Upper lobe of left lung (tissue), 6 donors: ENCODE results near the gene MALRD1. TPM values are rescaled to one million over a fixed set of nuclear protein-coding genes. Genes with fewer than 3 reads are reported as not detected.

ENCODE experiments used
- ATAC-seq, 2 donors: fragments of 200-7000 bp; cut with Tn5 transposase; one replicate each; pipeline ENCODE4 v1.9.1; 2022; ENCODE audit warnings: mild to moderate bottlenecking in 2 of 2, moderate library complexity in 2 of 2; ENCODE audit not compliant: low FRiP score in 2 of 2
- DNase-seq, 2 donors: peaks; one replicate each; pipeline ENCODE4 v3.0.0-alpha.2; 2019 to 2020
- H3K27ac ChIP-seq, 4 donors: fragments of 200-600 bp; sonication (generic); one replicate each; pipeline ENCODE4 v1.5.1; 2016 to 2019
- H3K27me3 ChIP-seq, 4 donors: fragments of 200-600 bp; sonication (generic); one replicate each; pipeline ENCODE4 v1.5.1; 2017 to 2019
- H3K36me3 ChIP-seq, 4 donors: fragments of 200-600 bp; sonication (generic); one replicate each; pipeline ENCODE4 v1.5.1; 2016 to 2019
- H3K4me1 ChIP-seq, 4 donors: fragments of 200-600 bp; sonication (generic); one replicate each; pipeline ENCODE4 v1.5.1; 2018 to 2019
- H3K4me3 ChIP-seq, 4 donors: fragments of 200-600 bp; sonication (generic); one replicate each; pipeline ENCODE4 v1.5.1; 2017 to 2019; ENCODE audit warnings: mild to moderate bottlenecking in 2 of 4, moderate library complexity in 1 of 4
- H3K9me3 ChIP-seq, 4 donors: fragments of 200-600 bp; sonication (generic); one replicate each; pipeline ENCODE4 v1.5.1; 2018 to 2019
- EP300 ChIP-seq, 4 donors: sonication (generic); formaldehyde crosslinking; IDR thresholded peaks; one replicate each; pipeline ENCODE4 v1.5.1; 2017; ENCODE audit warnings: antibody characterized with exemption in 4 of 4, control low read depth in 2 of 4
- POLR2A ChIP-seq, 4 donors: fragments of 450-650 bp; IDR thresholded peaks; one replicate each; pipeline ENCODE4 v1.5.1; 2016 to 2017; ENCODE audit warnings: antibody characterized with exemption in 4 of 4, mild to moderate bottlenecking in 2 of 4
- POLR2AphosphoS5 ChIP-seq, 2 donors: sonication (generic); formaldehyde crosslinking; IDR thresholded peaks; one replicate each; pipeline ENCODE4 v1.5.1; 2017; ENCODE audit warnings: antibody characterized with exemption in 2 of 2
- WGBS, 2 donors: methylation state at CpG; one replicate each; pipeline ENCODE4 v1.1.5; 2017 to 2018; 5-methylcytosine and 5-hydroxymethylcytosine counted together
- total RNA-seq, 6 donors: library from RNA; depleted of rRNA in 4 of 6; stranded (reverse); fragments of >200 nt in 4 of 6; gene quantifications; one replicate each; pipeline versions ENCODE4 v1.1.0 to v1.2.1, GENCODE V29; 2016 to 2021
- TF ChIP-seq, protein P1 (sequence below), 6 experiments: fragments of 450-650 bp in 4 of 6; fragments of 200-600 bp in 2 of 6; sonication (generic) in 2 of 6; IDR thresholded peaks; one replicate each; pipeline ENCODE4 v1.5.1; 2016 to 2019; ENCODE audit warnings: antibody characterized with exemption in 6 of 6
- donor health status: DM: no; HTN: no; CAD: no; lungs with moderate emphysema.
- donor health status: DM: no; HTN: yes; CAD: no; lungs with severe emphysema.

The MALRD1 gene
- total RNA-seq, 6 donors from 2014 or later, result 2.7 to 21.0 (median 7.5) TPM

GRCh38 chr10:19117438-19117837 lies 68.8 kb downstream of the MALRD1 start:
- DNase-seq, result no peak
- TF ChIP-seq POLR2AphosphoS5 (IDR thresholded peaks at IDR 0.05), result no peak
- TF ChIP-seq POLR2A (IDR thresholded peaks at IDR 0.05), result no peak
- TF ChIP-seq EP300 (IDR thresholded peaks at IDR 0.05), result no peak
- TF ChIP-seq, protein P1, sequence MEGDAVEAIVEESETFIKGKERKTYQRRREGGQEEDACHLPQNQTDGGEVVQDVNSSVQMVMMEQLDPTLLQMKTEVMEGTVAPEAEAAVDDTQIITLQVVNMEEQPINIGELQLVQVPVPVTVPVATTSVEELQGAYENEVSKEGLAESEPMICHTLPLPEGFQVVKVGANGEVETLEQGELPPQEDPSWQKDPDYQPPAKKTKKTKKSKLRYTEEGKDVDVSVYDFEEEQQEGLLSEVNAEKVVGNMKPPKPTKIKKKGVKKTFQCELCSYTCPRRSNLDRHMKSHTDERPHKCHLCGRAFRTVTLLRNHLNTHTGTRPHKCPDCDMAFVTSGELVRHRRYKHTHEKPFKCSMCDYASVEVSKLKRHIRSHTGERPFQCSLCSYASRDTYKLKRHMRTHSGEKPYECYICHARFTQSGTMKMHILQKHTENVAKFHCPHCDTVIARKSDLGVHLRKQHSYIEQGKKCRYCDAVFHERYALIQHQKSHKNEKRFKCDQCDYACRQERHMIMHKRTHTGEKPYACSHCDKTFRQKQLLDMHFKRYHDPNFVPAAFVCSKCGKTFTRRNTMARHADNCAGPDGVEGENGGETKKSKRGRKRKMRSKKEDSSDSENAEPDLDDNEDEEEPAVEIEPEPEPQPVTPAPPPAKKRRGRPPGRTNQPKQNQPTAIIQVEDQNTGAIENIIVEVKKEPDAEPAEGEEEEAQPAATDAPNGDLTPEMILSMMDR (IDR thresholded peaks at IDR 0.05), result no peak
- WGBS, 2 donors, result 78 to 89% methylated on average over 1 of the region's 1 CpG
- Histone ChIP-seq H3K4me3 (no peak overlapping the region), H3K4me1 (no peaks in the 10 kb centered on the region), H3K36me3 (no peaks in the 10 kb centered on the region), H3K27ac (no peak overlapping the region), H3K27me3 (no peaks in the 10 kb centered on the region), H3K9me3 (no peaks in the 10 kb centered on the region)
- no peak for ATAC-seq

DNA sequence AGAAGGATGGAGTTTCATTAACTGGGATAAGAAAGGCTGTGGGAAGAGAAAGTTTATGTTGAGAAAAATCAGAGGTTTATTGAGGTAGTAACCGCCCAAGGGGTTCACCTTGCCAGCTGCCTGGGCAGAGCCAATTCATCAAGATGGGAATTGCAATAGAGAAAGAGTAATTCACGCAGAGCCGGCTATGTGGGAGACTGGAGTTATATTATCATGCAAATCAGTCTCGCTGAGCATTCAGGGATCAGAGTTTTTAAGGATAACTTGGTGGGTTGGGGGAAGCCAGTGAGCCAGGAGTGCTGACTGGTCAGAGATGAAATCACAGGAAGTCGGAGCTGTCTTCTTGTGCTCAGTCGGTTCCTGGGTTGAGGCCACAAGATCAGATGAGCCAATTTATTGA lies 70.6 kb downstream of the MALRD1 start:
- no peaks in the 10 kb centered on the region for H3K27me3 ChIP-seq
- 64 to 74% methylated on average over 6 of the region's 6 CpGs for WGBS, 2 donors
- ATAC-seq, result no peak
- TF ChIP-seq, protein P1 (IDR thresholded peaks at IDR 0.05), result no peak
- no peak for TF ChIP-seq EP300 (IDR thresholded peaks at IDR 0.05)
- TF ChIP-seq POLR2AphosphoS5 (IDR thresholded peaks at IDR 0.05), result no peak
- TF ChIP-seq POLR2A (IDR thresholded peaks at IDR 0.05), result no peak
- H3K36me3 ChIP-seq, result no peaks in the 10 kb centered on the region
- H3K9me3 ChIP-seq, result no peaks in the 10 kb centered on the region
- no peak overlapping the region for H3K27ac ChIP-seq
- no peak overlapping the region for H3K4me3 ChIP-seq
- H3K4me1 ChIP-seq, result no peaks in the 10 kb centered on the region
- DNase-seq, result no peak

GRCh38 chr10:19120381-19120908 lies 71.8 kb downstream of the MALRD1 start:
- ATAC-seq (no peak), DNase-seq (no peak)
- no peak overlapping the region for H3K4me3 ChIP-seq
- H3K36me3 ChIP-seq, result no peaks in the 10 kb centered on the region
- H3K9me3 ChIP-seq, result no peaks in the 10 kb centered on the region
- TF ChIP-seq EP300 (IDR thresholded peaks at IDR 0.05) (no peak), POLR2AphosphoS5 (IDR thresholded peaks at IDR 0.05) (no peak), POLR2A (IDR thresholded peaks at IDR 0.05) (no peak)
- TF ChIP-seq, protein P1 (IDR thresholded peaks at IDR 0.05), result no peak
- H3K27me3 ChIP-seq, result no peaks in the 10 kb centered on the region
- H3K4me1 ChIP-seq, result no peaks in the 10 kb centered on the region
- WGBS, 2 donors, result 90 to 91% methylated on average over 5 of the region's 5 CpGs
- no peak overlapping the region for H3K27ac ChIP-seq

- ATAC-seq (no peak), DNase-seq (no peak)
- H3K36me3 ChIP-seq, result no peaks in the 10 kb centered on the region
- 74 to 86% methylated on average over 4 of the region's 4 CpGs for WGBS, 2 donors
- H3K4me3 ChIP-seq, result no peak overlapping the region
- H3K27ac ChIP-seq, result no peak overlapping the region
- H3K4me1 ChIP-seq, result no peaks in the 10 kb centered on the region
- no peak for TF ChIP-seq POLR2A (IDR thresholded peaks at IDR 0.05)
- no peak for TF ChIP-seq POLR2AphosphoS5 (IDR thresholded peaks at IDR 0.05)
- TF ChIP-seq EP300 (IDR thresholded peaks at IDR 0.05), result no peak
- TF ChIP-seq, protein P1 (IDR thresholded peaks at IDR 0.05), result no peak
- no peaks in the 10 kb centered on the region for H3K9me3 ChIP-seq
- H3K27me3 ChIP-seq, result no peaks in the 10 kb centered on the region
Measured at GRCh38 chr10:19133992-19134391, 85.4 kb downstream of the MALRD1 start.

- DNase-seq (no peak), ATAC-seq (no peak)
- no peaks in the 10 kb centered on the region for H3K36me3 ChIP-seq
- no peak overlapping the region for H3K27ac ChIP-seq
- no peak overlapping the region for H3K4me3 ChIP-seq
- WGBS, 2 donors, result 80 to 91% methylated on average over 4 of the region's 4 CpGs
- H3K27me3 ChIP-seq, result no peaks in the 10 kb centered on the region
- H3K4me1 ChIP-seq, result no peaks in the 10 kb centered on the region
- TF ChIP-seq POLR2AphosphoS5 (IDR thresholded peaks at IDR 0.05), result no peak
- H3K9me3 ChIP-seq, result no peaks in the 10 kb centered on the region
Measured at GRCh38 chr10:19142967-19143366, 94.4 kb downstream of the MALRD1 start.
